Endothelial cell of umbilical vein (primary cell): ENCODE measurements around the gene KLRK1. TPM values are rescaled to one million over a fixed set of nuclear protein-coding genes. Genes with fewer than 3 reads are reported as not detected.

Experiments used
- BruUV-seq: library from RNA; stranded (reverse); fragments of 400-500 nt; replicated peaks from 2 replicates; lab custom pipeline; 2021; lab: Mats Ljungman, UMichigan
- CTCF ChIA-PET: fragments of 300-600, 350-600 bp; sonication (Branson Sonifier 250); formaldehyde crosslinking; loops from one replicate; lab custom pipeline; 2021; ENCODE audit warnings: antibody characterized with exemption, inconsistent platforms; lab: Charles Lee
- POLR2A ChIA-PET: fragments of 300-600, 350-600 bp; sonication (Branson Sonifier 250); formaldehyde crosslinking; loops from one replicate; lab custom pipeline; 2021; ENCODE audit warnings: antibody characterized with exemption, inconsistent platforms; lab: Charles Lee
- DNase-seq: peaks from one replicate; pipeline ENCODE4 v3.0.0-alpha.2; 2011; ENCODE audit warnings: low read depth, low spot score
- FAIRE-seq: peaks from 2 replicates; lab custom pipeline; 2011; peaks lifted over from hg19 to GRCh38; lab: Jason Lieb, UNC
- H2AFZ ChIP-seq: 2 replicates; pipeline ENCODE4 v1.6.0; 2012; ENCODE audit warnings: low read depth, low read length, control low read depth, inconsistent platforms
- H3K27ac ChIP-seq: 2 replicates; pipeline ENCODE4 v1.5.1; 2011; ENCODE audit warnings: low read depth, mild to moderate bottlenecking, control low read depth, low read length, moderate library complexity; ENCODE audit not compliant: insufficient read depth
- H3K27me3 ChIP-seq, 2 experiments: 2 replicates each; pipeline versions ENCODE4 v1.6.0 to v1.6.1; 2011; ENCODE audit warnings: low read length in 2 of 2, mixed read lengths in 1 of 2; ENCODE audit not compliant: control insufficient read depth in 2 of 2, insufficient read depth in 2 of 2
- H3K36me3 ChIP-seq, 2 experiments: 2 replicates in 1 of 2; 3 replicates in 1 of 2; pipeline ENCODE4 v1.5.1; 2011; ENCODE audit warnings: low read length in 2 of 2, mild to moderate bottlenecking in 1 of 2, moderate library complexity in 1 of 2; ENCODE audit not compliant: control insufficient read depth in 2 of 2, insufficient read depth in 2 of 2; ENCODE audit errors: extremely low read depth in 1 of 2
- H3K4me1 ChIP-seq: 3 replicates; pipeline ENCODE4 v1.5.1; 2011; ENCODE audit warnings: mild to moderate bottlenecking, low read length; ENCODE audit not compliant: control insufficient read depth, insufficient read depth; ENCODE audit errors: extremely low read depth
- H3K4me2 ChIP-seq: 2 replicates; pipeline ENCODE4 v1.6.1; 2011; ENCODE audit warnings: low read length, control low read depth, mixed read lengths; ENCODE audit not compliant: insufficient read depth
- H3K4me3 ChIP-seq, 3 experiments: fragments of 200-600 bp in 1 of 3; sonication (generic), shearing (Covaris generic) in 1 of 3; replicated peaks in 1 of 3; 2 replicates each; pipeline ENCODE4 v1.5.1; 2011 to 2016; ENCODE audit warnings: control low read depth in 3 of 3, low read length in 3 of 3, mild to moderate bottlenecking in 2 of 3, inconsistent platforms in 1 of 3, low read depth in 1 of 3, moderate library complexity in 1 of 3; ENCODE audit not compliant: insufficient read depth in 1 of 3
- H3K79me2 ChIP-seq: 2 replicates; pipeline ENCODE4 v1.6.0; 2012; ENCODE audit warnings: low read length, inconsistent platforms; ENCODE audit not compliant: control insufficient read depth, insufficient read depth
- H3K9ac ChIP-seq: replicated peaks from 2 replicates; pipeline ENCODE3; 2011; ENCODE audit warnings: low read length, control low read depth; ENCODE audit not compliant: insufficient read depth; ENCODE audit errors: extremely low read depth
- H3K9me1 ChIP-seq: replicated peaks from 3 replicates; pipeline ENCODE4 v1.6.0; 2011; ENCODE audit warnings: mild to moderate bottlenecking, low read length; ENCODE audit not compliant: control insufficient read depth, insufficient read depth; ENCODE audit errors: extremely low read depth
- H3K9me3 ChIP-seq: replicated peaks from 2 replicates; pipeline ENCODE4 v1.5.1; 2012; ENCODE audit warnings: low read length, inconsistent platforms; ENCODE audit not compliant: control insufficient read depth, insufficient read depth
- H4K20me1 ChIP-seq: replicated peaks from 2 replicates; pipeline ENCODE3; 2011; ENCODE audit warnings: mild to moderate bottlenecking, low read length; ENCODE audit not compliant: control insufficient read depth, insufficient read depth; ENCODE audit errors: extremely low read depth
- CTCF ChIP-seq, 2 donors: IDR thresholded peaks; 1 replicate in 1 of 2; 2 replicates in 1 of 2; pipeline ENCODE4 v1.5.1; 2011; ENCODE audit warnings: low read length in 2 of 2, mild to moderate bottlenecking in 2 of 2, moderate library complexity in 2 of 2, control low read depth in 1 of 2, inconsistent platforms in 1 of 2, low read depth in 1 of 2; ENCODE audit not compliant: insufficient read depth in 1 of 2; ENCODE audit errors: extremely low read depth in 1 of 2
- EZH2 ChIP-seq: IDR thresholded peaks from 2 replicates; pipeline ENCODE4 v1.6.1; 2012; ENCODE audit warnings: borderline replicate concordance, low read depth, mild to moderate bottlenecking, moderate library complexity, low read length, inconsistent platforms; ENCODE audit not compliant: severe bottlenecking
- FOS ChIP-seq: IDR thresholded peaks from 2 replicates; pipeline ENCODE4 v1.6.1; 2011; ENCODE audit warnings: mild to moderate bottlenecking, low read length, moderate library complexity, borderline replicate concordance; ENCODE audit not compliant: insufficient read depth
- GATA2 ChIP-seq: IDR thresholded peaks from 2 replicates; pipeline ENCODE4 v1.7.0; 2011; ENCODE audit warnings: low read depth, mild to moderate bottlenecking, moderate library complexity, mixed read lengths, low read length; ENCODE audit not compliant: insufficient read length, insufficient read depth
- JUN ChIP-seq: IDR thresholded peaks from 2 replicates; pipeline ENCODE4 v1.6.1; 2011; ENCODE audit warnings: borderline replicate concordance, low read depth; ENCODE audit not compliant: insufficient read length, insufficient read depth
- MAX ChIP-seq: IDR thresholded peaks from 2 replicates; pipeline ENCODE4 v1.6.1; 2011; ENCODE audit not compliant: insufficient read depth, insufficient read length
- MYC ChIP-seq: IDR thresholded peaks from one replicate; pipeline ENCODE4 v1.6.1; 2011; ENCODE audit warnings: mild to moderate bottlenecking, low read depth, low read length
- POLR2A ChIP-seq: IDR thresholded peaks from 2 replicates; pipeline ENCODE4 v1.6.1; 2012; ENCODE audit warnings: low read depth, mild to moderate bottlenecking, control low read depth, low read length
- POLR2AphosphoS5 ChIP-seq: IDR thresholded peaks from 2 replicates; pipeline ENCODE4 v1.6.1; 2012; ENCODE audit warnings: low read depth, mild to moderate bottlenecking, control low read depth, low read length, moderate library complexity; ENCODE audit not compliant: insufficient read depth
- dilution Hi-C: fragments of 300-500 bp; cut with MboI; formaldehyde crosslinking; loops from one replicate; pipeline ENCODE4 v1.15.0; 2019; ENCODE audit warnings: low sequenced_read_pairs; ENCODE audit not compliant: extremely low pct_ligation_motif_present
- intact Hi-C: fragments of 100-400 bp; cut with micrococcal nuclease; formaldehyde crosslinking; loops from one replicate; pipeline ENCODE4 v1.10.0; 2022
- polyA plus RNA-seq, 4 experiments: library from polyadenylated mRNA; depleted of rRNA in 3 of 4; stranded (reverse) in 3 of 4; unstranded in 1 of 4; fragments of >200 nt; gene quantifications; 2 replicates each; pipeline versions ENCODE4 v1.2.1 to v1.2.3, GENCODE V29; 2011 to 2012; ENCODE audit warnings: missing spikeins in 1 of 4
- total RNA-seq: library from RNA; stranded (reverse); gene quantifications from 2 replicates; pipeline ENCODE4 v1.2.3, GENCODE V29; 2021

The KLRK1 gene
- total and polyA plus RNA-seq, 2 donors (not counting 3 experiments of a cell fraction or from before 2014, with no cell fraction given) = not detected

- H3K9me3 ChIP-seq = no peaks in the 10 kb centered on the region
- no peak overlapping the region for H3K4me3 ChIP-seq
- ChIA-PET CTCF (interaction anchor here (1.2 kb wide), 1 partner anchor 29 kb away, joined by 3 read pairs; no protein-coding TSS in a partner anchor), POLR2A (no interaction called here)
- FAIRE-seq (no peak), DNase-seq (no peak)
- H4K20me1 ChIP-seq = no peaks in the 10 kb centered on the region
- no peak overlapping the region for H3K4me2 ChIP-seq
- no peak overlapping the region for H3K9ac ChIP-seq
- intact Hi-C loops = loop anchor here (10.0 kb wide), 1 partner anchor 346 kb away; the partner anchor contains the start of gene CLEC12B
- no peak overlapping the region for H3K27ac ChIP-seq
- H3K36me3 ChIP-seq = no peaks in the 10 kb centered on the region
- H3K9me1 ChIP-seq = no peaks in the 10 kb centered on the region
- peaks cover 26% of the 10 kb centered on the region for H3K4me1 ChIP-seq
- TF ChIP-seq MYC (no peak), POLR2AphosphoS5 (no peak), CTCF (IDR thresholded peaks at IDR 0.05; ENCODE audit: extremely low read depth in 1 of 2, insufficient read depth in 1 of 2, low read depth in 1 of 2, low read length in 2 of 2) (no peak), MAX (no peak), GATA2 (no peak), JUN (no peak), FOS (no peak), EZH2 (no peak), POLR2A (no peak)
- H3K79me2 ChIP-seq = no peaks in the 10 kb centered on the region
- dilution Hi-C loops = no loop called here
- no TSS peak for BruUV-seq
- no peak overlapping the region for H2AFZ ChIP-seq
- no peaks in the 10 kb centered on the region for H3K27me3 ChIP-seq
Observed at GRCh38 chr12:10361084-10361483, 28.8 kb downstream of the KLRK1 start.
